ENCODE results near the gene UCN3.

DNA sequence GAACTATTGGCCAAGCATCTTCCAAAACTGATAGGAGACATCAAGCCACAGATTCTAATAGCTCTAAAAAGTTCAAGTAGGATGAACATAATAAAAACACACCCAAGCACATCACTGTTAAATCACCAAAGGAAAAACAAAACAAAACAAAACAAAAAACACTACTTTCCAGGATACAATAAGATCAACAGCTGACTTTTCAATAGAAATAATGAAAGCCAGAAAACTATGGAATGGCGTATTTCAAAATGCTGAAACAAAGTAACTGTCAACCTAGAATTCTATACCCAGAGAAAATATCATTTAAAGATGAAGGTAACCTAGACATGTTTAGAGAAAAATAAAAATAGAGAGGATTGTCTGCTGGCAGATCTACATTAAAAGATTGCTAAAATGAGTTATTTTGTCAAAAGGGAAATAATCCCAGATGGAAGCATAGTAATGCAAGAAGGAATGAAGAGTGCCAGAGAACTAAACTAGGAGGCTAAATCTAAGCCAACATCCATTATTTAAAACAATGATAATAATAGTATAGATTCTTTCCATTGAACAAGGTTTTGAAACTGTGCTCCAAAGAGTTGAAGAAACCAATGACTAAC, 25.9 kb downstream of the UCN3 start:
- TF ChIP-seq EZH2 (IDR thresholded peaks at IDR 0.05) (no peak), EZH2phosphoT487 (IDR thresholded peaks at IDR 0.05) (no peak)
- TF ChIP-seq, protein P1, sequence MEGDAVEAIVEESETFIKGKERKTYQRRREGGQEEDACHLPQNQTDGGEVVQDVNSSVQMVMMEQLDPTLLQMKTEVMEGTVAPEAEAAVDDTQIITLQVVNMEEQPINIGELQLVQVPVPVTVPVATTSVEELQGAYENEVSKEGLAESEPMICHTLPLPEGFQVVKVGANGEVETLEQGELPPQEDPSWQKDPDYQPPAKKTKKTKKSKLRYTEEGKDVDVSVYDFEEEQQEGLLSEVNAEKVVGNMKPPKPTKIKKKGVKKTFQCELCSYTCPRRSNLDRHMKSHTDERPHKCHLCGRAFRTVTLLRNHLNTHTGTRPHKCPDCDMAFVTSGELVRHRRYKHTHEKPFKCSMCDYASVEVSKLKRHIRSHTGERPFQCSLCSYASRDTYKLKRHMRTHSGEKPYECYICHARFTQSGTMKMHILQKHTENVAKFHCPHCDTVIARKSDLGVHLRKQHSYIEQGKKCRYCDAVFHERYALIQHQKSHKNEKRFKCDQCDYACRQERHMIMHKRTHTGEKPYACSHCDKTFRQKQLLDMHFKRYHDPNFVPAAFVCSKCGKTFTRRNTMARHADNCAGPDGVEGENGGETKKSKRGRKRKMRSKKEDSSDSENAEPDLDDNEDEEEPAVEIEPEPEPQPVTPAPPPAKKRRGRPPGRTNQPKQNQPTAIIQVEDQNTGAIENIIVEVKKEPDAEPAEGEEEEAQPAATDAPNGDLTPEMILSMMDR (IDR thresholded peaks at IDR 0.05): no peak
